DND-41 (cell line): ENCODE measurements around the gene IL17RB.

Experiments used
- CTCF ChIP-seq: IDR thresholded peaks from 2 replicates; pipeline ENCODE4 v1.5.1; 2012; ENCODE audit warnings: borderline replicate concordance, low read length, moderate library complexity, mild to moderate bottlenecking; ENCODE audit not compliant: poor library complexity, severe bottlenecking; ENCODE audit errors: extremely low read depth
- EZH2 ChIP-seq: IDR thresholded peaks from 3 replicates; pipeline ENCODE4 v1.6.1; 2012; ENCODE audit warnings: borderline replicate concordance, low read depth, mild to moderate bottlenecking, moderate library complexity, low read length, inconsistent platforms; ENCODE audit not compliant: severe bottlenecking

GRCh38 chr3:53913401-53913800, 67.0 kb downstream of the IL17RB start:
- TF ChIP-seq CTCF (no peak), EZH2 (no peak)
